Lower lobe of right lung (tissue), 2 donors: ENCODE measurements around the gene SLC17A5. TPM values are rescaled to one million over a fixed set of nuclear protein-coding genes. Genes with fewer than 3 reads are reported as not detected.

Source experiments
- ATAC-seq, 2 donors: fragments of 200-7000 bp; cut with Tn5 transposase; one replicate each; pipeline ENCODE4 v1.9.1; 2020 to 2022; ENCODE audit warnings: mild to moderate bottlenecking in 2 of 2, moderate library complexity in 2 of 2
- DNase-seq: peaks from one replicate; pipeline ENCODE4 v3.0.0-alpha.2; 2020
- H3K27ac ChIP-seq: fragments of 200-600 bp; one replicate; pipeline ENCODE4 v1.8.0; 2022
- H3K27me3 ChIP-seq: fragments of 200-600 bp; one replicate; pipeline ENCODE4 v1.8.0; 2022; ENCODE audit warnings: low read depth
- H3K36me3 ChIP-seq: fragments of 200-600 bp; one replicate; pipeline ENCODE4 v1.8.0; 2022; ENCODE audit warnings: mild to moderate bottlenecking
- H3K4me1 ChIP-seq: fragments of 200-600 bp; one replicate; pipeline ENCODE4 v1.8.0; 2022
- H3K4me3 ChIP-seq: fragments of 200-600 bp; one replicate; pipeline ENCODE4 v1.8.0; 2022; ENCODE audit warnings: mild to moderate bottlenecking
- H3K9me3 ChIP-seq: fragments of 200-600 bp; one replicate; pipeline ENCODE4 v1.8.0; 2022
- CTCF ChIP-seq: fragments of 200-600 bp; IDR thresholded peaks from one replicate; pipeline ENCODE4 v1.8.0; 2022; ENCODE audit warnings: antibody characterized with exemption, mild to moderate bottlenecking
- intact Hi-C: fragments of 100-400 bp; cut with DNase I; formaldehyde crosslinking; loops from one replicate; pipeline ENCODE4 v1.11.0; 2022
- total RNA-seq: library from RNA; stranded (reverse); fragmentation: NEBNext Ultra II Directional; extraction: Animal tissue kit (Norgen Biotek cat#: 25700); gene quantifications from one replicate; pipeline ENCODE4 v1.2.1, GENCODE V29; 2021
- donor health status: DM: no; HTN: yes; CAD: no; lungs with severe emphysema.

Gene SLC17A5
- total RNA-seq, 1 donor from 2014 or later = 25.9 TPM

- no peak overlapping the region for H3K4me3 ChIP-seq
- no peak for TF ChIP-seq CTCF
- no peak overlapping the region for H3K27ac ChIP-seq
- no peaks in the 10 kb centered on the region for H3K9me3 ChIP-seq
- DNase-seq (no peak), ATAC-seq (no peak)
- no peaks in the 10 kb centered on the region for H3K27me3 ChIP-seq
- intact Hi-C loops = no loop called here
- H3K4me1 ChIP-seq = peaks cover 10% of the 10 kb centered on the region
- no peaks in the 10 kb centered on the region for H3K36me3 ChIP-seq
These were observed 3.4 kb upstream of the SLC17A5 start for GRCh38 chr6:73657201-73657600.

- intact Hi-C loops = no loop called here
- no peak for ATAC-seq
- Histone ChIP-seq H3K4me1 (peaks cover 16% of the 10 kb centered on the region), H3K27ac (no peak overlapping the region), H3K4me3 (no peak overlapping the region), H3K27me3 (no peaks in the 10 kb centered on the region), H3K36me3 (no peaks in the 10 kb centered on the region), H3K9me3 (no peaks in the 10 kb centered on the region)
- no peak for TF ChIP-seq CTCF
- DNase-seq = no peak
These were observed 2.8 kb upstream of the SLC17A5 start for GRCh38 chr6:73656531-73657145.

- DNase-seq (no peak), ATAC-seq (no peak)
- intact Hi-C loops = no loop called here
- Histone ChIP-seq H3K36me3 (no peaks in the 10 kb centered on the region), H3K4me1 (peaks cover 18% of the 10 kb centered on the region), H3K9me3 (no peaks in the 10 kb centered on the region), H3K27me3 (no peaks in the 10 kb centered on the region), H3K27ac (peak overlapping the region; percentile 99), H3K4me3 (peak overlapping the region; percentile 99)
- TF ChIP-seq CTCF = no peak
These were observed 1.6 kb upstream of the SLC17A5 start for GRCh38 chr6:73655341-73655917.

DNA sequence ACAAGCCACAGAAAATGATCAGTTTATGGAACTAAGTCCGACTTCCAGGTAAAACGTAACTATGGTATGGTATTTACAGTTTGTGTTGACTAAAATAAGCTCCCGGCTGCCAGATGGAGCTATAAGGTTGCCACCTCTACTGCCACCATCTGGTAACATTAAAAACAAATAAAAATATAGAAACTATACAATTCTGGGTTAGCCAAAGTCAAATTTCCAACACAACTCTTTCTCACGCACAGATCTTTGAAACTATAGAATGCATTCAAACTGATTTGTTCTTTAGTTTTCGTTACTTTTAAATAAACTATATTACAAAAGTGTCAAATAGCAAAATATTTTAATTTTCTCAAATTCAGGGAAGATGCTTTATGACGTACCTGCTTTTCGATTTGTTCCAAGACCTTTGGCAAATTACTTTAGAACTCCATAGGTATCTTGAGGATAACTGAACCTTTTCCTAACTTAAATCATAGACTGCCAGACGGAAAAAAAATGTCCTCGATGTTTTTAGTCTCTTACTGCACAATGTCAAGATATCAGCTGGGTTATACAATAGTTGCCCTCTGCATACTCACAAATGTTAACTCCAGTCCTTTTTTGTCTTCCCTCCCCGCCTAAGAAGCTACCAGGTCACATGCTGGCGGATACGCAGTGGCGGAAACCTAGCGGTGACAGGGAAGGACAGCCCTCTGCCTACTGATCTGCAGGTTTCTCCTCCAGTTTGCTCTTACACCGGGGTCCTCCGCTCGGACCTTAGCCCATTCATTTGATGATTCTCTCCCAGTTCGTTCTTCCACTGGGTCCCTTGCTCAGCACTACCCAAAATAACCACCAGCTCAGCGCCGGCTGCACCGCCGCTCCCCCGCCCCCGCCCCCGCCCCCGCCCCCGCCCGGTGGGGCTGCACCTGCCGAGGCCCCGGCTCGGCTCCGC lies 888 bp downstream of the SLC17A5 start:
- Histone ChIP-seq H3K4me3 (peak overlapping the region; percentile 99), H3K9me3 (no peaks in the 10 kb centered on the region), H3K27me3 (no peaks in the 10 kb centered on the region), H3K27ac (peak overlapping the region; percentile 99), H3K36me3 (peaks cover 15% of the 10 kb centered on the region), H3K4me1 (peaks cover 18% of the 10 kb centered on the region)
- ATAC-seq (peak; percentile 73 to 74), DNase-seq (peak; percentile 69)
- intact Hi-C loops = no loop called here
- peak; percentile 25 for TF ChIP-seq CTCF

DNA sequence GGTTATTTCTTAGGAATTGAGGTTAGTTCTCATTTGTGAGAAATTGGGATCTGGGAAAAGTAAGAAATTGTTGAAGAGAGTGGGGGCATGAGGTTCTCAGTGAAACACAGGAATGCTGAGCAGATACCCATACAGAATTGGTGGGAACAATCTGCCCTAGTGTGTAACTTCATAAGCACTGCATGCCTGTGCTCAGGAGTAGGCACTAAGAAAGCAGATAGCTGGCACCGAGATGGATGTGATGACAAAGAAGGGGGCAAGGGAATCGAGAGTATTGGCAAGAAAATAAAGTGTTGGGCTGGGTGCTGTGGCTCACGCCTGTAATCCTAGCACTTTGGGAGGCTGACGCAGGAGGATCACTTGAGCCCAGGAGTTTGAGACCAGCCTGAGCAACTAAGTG lies 4.0 kb downstream of the SLC17A5 start:
- intact Hi-C loops = no loop called here
- no peaks in the 10 kb centered on the region for H3K27me3 ChIP-seq
- H3K4me1 ChIP-seq = peaks cover 22% of the 10 kb centered on the region

More for the DNA sequence above, 4.0 kb downstream of the SLC17A5 start:
- H3K36me3 ChIP-seq = peaks cover 19% of the 10 kb centered on the region
- H3K27ac ChIP-seq = no peak overlapping the region
- TF ChIP-seq CTCF = no peak
- no peak for ATAC-seq
- DNase-seq = no peak
- H3K4me3 ChIP-seq = no peak overlapping the region
- no peaks in the 10 kb centered on the region for H3K9me3 ChIP-seq
